Measurements from ENCODE around the gene DBP.

- TF ChIP-seq CTCF (IDR thresholded peaks at IDR 0.05; ENCODE audit: low read length): no peak
- no peak for TF ChIP-seq EZH2 (IDR thresholded peaks at IDR 0.05; ENCODE audit: borderline replicate concordance, low read length)
Measured at GRCh38 chr19:48603449-48603848, 33.7 kb downstream of the DBP start.

All from OCI-LY1 (cell line).